ENCODE results near the gene SAMD4B.

Gene SAMD4B

GRCh38 chr19:39409208-39410016 is 67.2 kb downstream of the SAMD4B start:
- no peak for DNase-seq (ENCODE audit: low spot score)

- no peak for DNase-seq (ENCODE audit: low spot score)
These were observed 68.0 kb downstream of the SAMD4B start for GRCh38 chr19:39410017-39410830.

- no peak for DNase-seq (ENCODE audit: low spot score)
These were observed 68.5 kb downstream of the SAMD4B start for GRCh38 chr19:39410831-39411080.

GRCh38 chr19:39411081-39411831 is 69.0 kb downstream of the SAMD4B start:
- no peak for DNase-seq (ENCODE audit: low spot score)

- peak; percentile 88 for DNase-seq (ENCODE audit: low spot score)
These were observed 69.5 kb downstream of the SAMD4B start for GRCh38 chr19:39411832-39412099.

- DNase-seq (ENCODE audit: low spot score): peak; percentile 96
These were observed 70.1 kb downstream of the SAMD4B start, which contains the start of gene PLEKHG2 for GRCh38 chr19:39412100-39412866. TSS of gene PLEKHG2 (plus strand) at chr19:39412669. CDS start at chr19:39414087, 1,418 bp downstream.

- no peak for DNase-seq (ENCODE audit: low spot score)
These were observed 70.6 kb downstream of the SAMD4B start for GRCh38 chr19:39412867-39413271.

- DNase-seq (ENCODE audit: low spot score): no peak
These were observed 71.2 kb downstream of the SAMD4B start for GRCh38 chr19:39413272-39413910.

GRCh38 chr19:39413911-39414608 is 71.8 kb downstream of the SAMD4B start:
- no peak for DNase-seq (ENCODE audit: low spot score)

- no peak for DNase-seq (ENCODE audit: low spot score)
These were observed 73.2 kb downstream of the SAMD4B start for GRCh38 chr19:39415111-39416046.

GRCh38 chr19:39416152-39417120 is 74.2 kb downstream of the SAMD4B start:
- no peak for DNase-seq (ENCODE audit: low spot score)

- DNase-seq (ENCODE audit: low spot score): no peak
These were observed 75.4 kb downstream of the SAMD4B start for GRCh38 chr19:39417463-39418181.

GRCh38 chr19:39419003-39419402 is 76.8 kb downstream of the SAMD4B start:
- DNase-seq (ENCODE audit: low spot score): no peak

- DNase-seq (ENCODE audit: low spot score): no peak
These were observed 78.5 kb downstream of the SAMD4B start for GRCh38 chr19:39420769-39421168.

GRCh38 chr19:39422020-39422419 is 79.8 kb downstream of the SAMD4B start:
- no peak for DNase-seq (ENCODE audit: low spot score)

- DNase-seq (ENCODE audit: low spot score): no peak
These were observed 81.3 kb downstream of the SAMD4B start for GRCh38 chr19:39423258-39424086.

- no peak for DNase-seq (ENCODE audit: low spot score)
These were observed 82.7 kb downstream of the SAMD4B start for GRCh38 chr19:39424934-39425333.
